Activated CD4-positive, alpha-beta memory T cell treated with anti-CD3 and anti-CD28 coated beads for 36 hours (primary cell): Measurements from ENCODE around the gene GPRC5A. TPM values are rescaled to one million over a fixed set of nuclear protein-coding genes. Genes with fewer than 3 reads are reported as not detected.

ENCODE experiments used
- CTCF ChIA-PET: fragments of 350-600 bp; sonication (Branson Sonifier 250); formaldehyde crosslinking; loops from one replicate; lab custom pipeline; 2021; ENCODE audit warnings: antibody characterized with exemption, inconsistent platforms; lab: Charles Lee
- POLR2A ChIA-PET: fragments of 350-600 bp; sonication (Branson Sonifier 250); formaldehyde crosslinking; loops from one replicate; lab custom pipeline; 2021; ENCODE audit warnings: antibody characterized with exemption; lab: Charles Lee
- DNase-seq: peaks from one replicate; pipeline ENCODE4 v3.0.0-alpha.2; 2020
- H3K27ac Mint-ChIP-seq: one replicate; pipeline ENCODE4 v1.8.0; 2021; ENCODE audit warnings: mixed read lengths
- H3K27me3 Mint-ChIP-seq: one replicate; pipeline ENCODE4 v1.8.0; 2021; ENCODE audit warnings: mixed read lengths
- H3K36me3 Mint-ChIP-seq: one replicate; pipeline ENCODE4 v1.8.0; 2021; ENCODE audit warnings: mixed read lengths
- H3K4me1 Mint-ChIP-seq: one replicate; pipeline ENCODE4 v1.8.0; 2021; ENCODE audit warnings: low read depth, mixed read lengths
- H3K4me3 Mint-ChIP-seq: one replicate; pipeline ENCODE4 v1.8.0; 2021; ENCODE audit warnings: mild to moderate bottlenecking, mixed read lengths
- H3K9me3 Mint-ChIP-seq: one replicate; pipeline ENCODE4 v1.8.0; 2021; ENCODE audit warnings: mixed read lengths
- intact Hi-C: fragments of 100-400 bp; cut with micrococcal nuclease; formaldehyde crosslinking; loops from one replicate; pipeline ENCODE4 v1.15.1; 2023
- total RNA-seq, 2 experiments: library from RNA; stranded (reverse); gene quantifications; one replicate each; pipeline ENCODE4 v1.2.3, GENCODE V29; 2021

GPRC5A gene
- total RNA-seq, 2 experiments from 2014 or later: 0.07 to 0.10 TPM

DNA sequence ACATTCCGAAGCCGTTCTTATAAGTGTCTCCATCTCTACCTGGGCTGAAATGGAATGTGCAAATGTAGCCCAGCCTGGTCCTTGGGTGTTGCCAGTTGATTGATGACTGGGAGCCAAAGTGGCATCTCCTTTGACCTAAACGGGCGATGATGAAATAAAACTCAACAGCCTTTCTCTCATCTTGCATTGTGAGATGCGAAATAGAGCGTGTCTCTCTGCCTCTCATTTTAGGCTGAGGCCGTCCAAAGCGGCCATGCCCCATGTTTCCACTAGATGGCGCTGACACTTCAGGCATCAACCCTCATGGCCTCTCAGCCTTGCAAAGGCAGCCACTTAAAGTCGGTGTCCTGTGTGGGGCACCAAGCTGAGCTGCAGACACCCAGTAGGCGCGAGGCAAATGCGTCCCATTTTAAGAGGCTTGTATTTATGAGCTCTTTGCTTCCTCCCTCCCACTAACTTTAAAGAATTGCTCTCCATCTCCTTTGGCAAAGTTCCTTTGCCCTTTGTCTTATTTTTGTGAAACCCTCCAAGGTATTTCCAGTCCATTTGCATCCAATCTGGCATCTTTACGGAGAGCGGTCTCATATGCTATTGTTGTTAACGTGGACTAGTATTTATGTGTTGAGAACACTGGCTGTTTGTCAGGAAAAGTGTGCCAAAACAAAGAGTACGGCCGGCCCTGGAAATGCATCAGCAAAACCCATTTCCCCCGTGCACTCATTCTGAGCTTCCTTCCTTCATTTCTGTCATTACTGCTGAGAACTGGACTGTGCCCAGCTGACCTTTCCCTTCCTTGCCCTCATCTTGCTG is 25.0 kb downstream of the GPRC5A start:
- H3K36me3 Mint-ChIP-seq: no peaks in the 10 kb centered on the region
- no peak overlapping the region for H3K27ac Mint-ChIP-seq
- peak; percentile 91 for DNase-seq
- H3K27me3 Mint-ChIP-seq: peaks cover 12% of the 10 kb centered on the region
- POLR2A ChIA-PET: no interaction called here
- no peaks in the 10 kb centered on the region for H3K9me3 Mint-ChIP-seq
- H3K4me1 Mint-ChIP-seq: peaks cover 9% of the 10 kb centered on the region
- CTCF ChIA-PET: interaction anchor here (0.5 to 4.3 kb wide), 45 partner anchors 10 to 1251 kb away, joined by 3 to 68 read pairs (median 4); partner anchors contain the start of gene FAM234B
- H3K4me3 Mint-ChIP-seq: no peak overlapping the region
- intact Hi-C loops: loop anchor here (1.0 to 5.0 kb wide), 6 partner anchors 67 to 318 kb away; partner anchors contain the start of gene HEBP1

GRCh38 chr12:12917517-12917916 is 26.2 kb downstream of the GPRC5A start:
- H3K4me1 Mint-ChIP-seq: peaks cover 9% of the 10 kb centered on the region
- no peak for DNase-seq
- peaks cover 14% of the 10 kb centered on the region for H3K27me3 Mint-ChIP-seq
- H3K36me3 Mint-ChIP-seq: no peaks in the 10 kb centered on the region
- no peaks in the 10 kb centered on the region for H3K9me3 Mint-ChIP-seq
- intact Hi-C loops: loop anchor here (5.0 kb wide), 1 partner anchor 85 kb away; the partner anchor contains the start of gene HEBP1
- ChIA-PET POLR2A (no interaction called here), CTCF (interaction anchor here (0.7 to 4.3 kb wide), 11 partner anchors 16 to 1250 kb away, joined by 3 to 68 read pairs (median 7); no protein-coding TSS in a partner anchor)
- no peak overlapping the region for H3K4me3 Mint-ChIP-seq
- no peak overlapping the region for H3K27ac Mint-ChIP-seq

DNA sequence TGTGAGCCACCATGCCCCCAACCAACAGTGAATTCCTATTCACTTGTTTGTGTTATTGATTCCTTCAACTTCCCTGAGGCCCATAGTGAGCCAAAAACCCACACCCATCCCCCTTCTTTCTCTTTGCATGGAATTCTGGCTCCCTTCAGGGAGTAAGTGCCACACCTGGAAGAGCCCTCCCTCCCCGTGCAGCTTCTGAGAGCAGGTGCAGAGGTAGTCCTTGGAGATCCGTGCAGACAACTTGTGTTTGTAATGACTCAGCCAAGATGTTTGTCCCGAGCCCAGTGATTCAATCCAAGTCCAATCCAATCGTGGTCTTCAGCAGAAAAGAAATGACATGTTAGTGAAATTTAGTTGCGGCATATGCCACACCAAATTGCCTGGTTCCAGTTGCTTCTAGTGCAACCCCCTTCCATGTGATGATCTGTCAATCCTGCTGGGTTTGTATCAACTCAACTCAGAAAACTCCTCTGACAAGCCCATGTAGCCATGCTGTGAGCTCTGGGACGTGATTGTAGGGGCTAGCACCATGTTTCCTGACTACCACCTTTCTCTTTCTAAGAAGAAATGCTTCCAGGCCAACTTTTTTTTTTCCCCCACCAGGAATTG is 27.5 kb downstream of the GPRC5A start:
- DNase-seq: no peak
- CTCF ChIA-PET: interaction anchor here (0.6 to 1.1 kb wide), 4 partner anchors 48 to 293 kb away, joined by 3 to 7 read pairs (median 3); no protein-coding TSS in a partner anchor
- intact Hi-C loops: loop anchor here (5.0 kb wide), 1 partner anchor 83 kb away; the partner anchor contains the start of gene HEBP1

DNA sequence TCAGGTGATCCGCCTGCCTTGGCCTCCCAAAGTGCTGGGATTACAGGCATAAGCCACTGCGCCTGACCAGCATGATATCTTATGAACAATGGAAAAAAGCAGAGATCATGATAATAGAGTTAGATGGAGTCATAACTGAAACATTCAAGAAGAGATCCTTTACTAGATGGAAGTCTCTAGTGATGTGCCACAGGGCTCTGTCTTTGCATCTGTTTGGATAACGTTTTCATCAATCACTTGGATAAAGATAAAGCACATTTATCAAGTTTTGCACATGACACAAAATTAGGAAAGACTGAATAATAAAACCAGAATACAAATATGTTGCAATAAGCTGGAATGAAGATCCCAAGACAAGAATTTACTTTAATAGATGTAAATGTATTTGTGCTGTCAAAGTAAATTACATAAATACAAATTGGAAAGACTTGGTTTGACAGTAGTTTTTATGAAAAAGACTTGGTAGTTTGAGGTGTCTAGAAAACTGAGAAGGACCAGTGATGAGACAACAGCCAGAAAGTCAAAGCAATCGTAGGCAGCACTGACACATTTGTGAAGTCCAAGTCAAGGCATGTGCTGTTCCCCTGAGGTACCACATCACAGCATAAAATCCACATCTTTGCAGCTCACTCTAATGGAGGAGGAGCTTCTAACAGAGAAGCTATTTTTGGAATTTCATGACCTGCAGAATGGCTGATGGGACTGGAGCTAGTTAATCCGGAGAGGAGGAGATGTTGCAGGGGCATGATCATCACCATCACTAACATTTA is 28.5 kb downstream of the GPRC5A start:
- POLR2A ChIA-PET: interaction anchor here (0.6 kb wide), 1 partner anchor 14 kb away, joined by 3 read pairs; no protein-coding TSS in a partner anchor
- H3K4me3 Mint-ChIP-seq: no peak overlapping the region
- peaks cover 14% of the 10 kb centered on the region for H3K27me3 Mint-ChIP-seq
- DNase-seq: no peak
- CTCF ChIA-PET: interaction anchor here (1.5 kb wide), 1 partner anchor 62 kb away, joined by 5 read pairs; no protein-coding TSS in a partner anchor
- H3K9me3 Mint-ChIP-seq: no peaks in the 10 kb centered on the region
- no peaks in the 10 kb centered on the region for H3K36me3 Mint-ChIP-seq
- intact Hi-C loops: loop anchor here (5.0 kb wide), 1 partner anchor 82 kb away; the partner anchor contains the start of gene HEBP1
- H3K27ac Mint-ChIP-seq: no peak overlapping the region
- peaks cover 9% of the 10 kb centered on the region for H3K4me1 Mint-ChIP-seq

More for the DNA sequence above, 27.5 kb downstream of the GPRC5A start:
- no peaks in the 10 kb centered on the region for H3K36me3 Mint-ChIP-seq
- H3K4me1 Mint-ChIP-seq: peaks cover 9% of the 10 kb centered on the region
- no peaks in the 10 kb centered on the region for H3K9me3 Mint-ChIP-seq
- POLR2A ChIA-PET: no interaction called here
- no peak overlapping the region for H3K27ac Mint-ChIP-seq
- no peak overlapping the region for H3K4me3 Mint-ChIP-seq
- H3K27me3 Mint-ChIP-seq: peaks cover 14% of the 10 kb centered on the region

DNA sequence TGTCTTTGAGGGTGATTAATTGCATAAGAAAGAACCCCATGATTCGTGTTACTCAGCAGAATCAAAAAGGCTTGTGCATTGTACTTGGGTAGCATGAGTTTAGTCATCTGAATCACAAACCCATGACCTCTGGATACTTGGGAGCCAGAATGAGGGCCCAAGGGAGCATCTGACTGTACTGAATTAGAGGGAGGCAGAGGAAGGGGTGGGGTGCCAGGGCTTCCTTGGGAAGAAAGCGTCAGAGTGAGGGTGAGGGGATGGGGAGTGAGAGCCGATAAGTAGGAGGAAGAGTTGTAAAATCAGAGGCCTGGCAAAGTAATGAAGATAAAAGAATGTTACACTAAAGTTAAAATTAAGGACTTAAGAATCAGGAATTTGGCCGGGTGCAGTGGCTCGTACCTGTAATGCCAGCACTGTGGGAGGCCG is 30.8 kb downstream of the GPRC5A start:
- ChIA-PET CTCF (no interaction called here), POLR2A (no interaction called here)
- Mint-ChIP-seq H3K36me3 (no peaks in the 10 kb centered on the region), H3K27me3 (peaks cover 9% of the 10 kb centered on the region), H3K27ac (no peak overlapping the region), H3K4me1 (no peaks in the 10 kb centered on the region), H3K9me3 (no peaks in the 10 kb centered on the region), H3K4me3 (no peak overlapping the region)
- intact Hi-C loops: no loop called here
- DNase-seq: no peak

DNA sequence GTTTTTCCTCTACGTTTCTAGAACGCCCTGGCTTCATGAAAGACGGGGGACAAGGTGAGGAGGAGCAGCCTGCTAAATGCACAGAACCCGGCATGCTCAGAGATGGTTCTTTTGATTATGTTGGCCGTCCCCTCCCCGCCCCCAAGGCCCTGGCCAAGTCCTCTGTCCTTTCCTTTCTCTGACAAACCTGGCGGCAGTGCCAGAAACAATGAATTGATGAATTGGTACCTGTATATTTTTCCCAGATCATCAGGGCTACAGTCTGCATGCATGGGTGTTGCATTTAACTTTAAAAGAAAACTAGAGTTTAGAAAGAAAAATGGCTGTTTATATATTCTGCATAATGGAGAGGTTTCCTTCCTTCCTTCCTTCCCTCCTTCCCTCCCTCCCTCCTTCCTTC is 31.6 kb downstream of the GPRC5A start:
- Mint-ChIP-seq H3K4me3 (no peak overlapping the region), H3K4me1 (no peaks in the 10 kb centered on the region), H3K27me3 (peaks cover 5% of the 10 kb centered on the region), H3K27ac (no peak overlapping the region), H3K9me3 (no peaks in the 10 kb centered on the region), H3K36me3 (no peaks in the 10 kb centered on the region)
- intact Hi-C loops: no loop called here
- CTCF ChIA-PET: no interaction called here
- POLR2A ChIA-PET: no interaction called here
- no peak for DNase-seq

DNA sequence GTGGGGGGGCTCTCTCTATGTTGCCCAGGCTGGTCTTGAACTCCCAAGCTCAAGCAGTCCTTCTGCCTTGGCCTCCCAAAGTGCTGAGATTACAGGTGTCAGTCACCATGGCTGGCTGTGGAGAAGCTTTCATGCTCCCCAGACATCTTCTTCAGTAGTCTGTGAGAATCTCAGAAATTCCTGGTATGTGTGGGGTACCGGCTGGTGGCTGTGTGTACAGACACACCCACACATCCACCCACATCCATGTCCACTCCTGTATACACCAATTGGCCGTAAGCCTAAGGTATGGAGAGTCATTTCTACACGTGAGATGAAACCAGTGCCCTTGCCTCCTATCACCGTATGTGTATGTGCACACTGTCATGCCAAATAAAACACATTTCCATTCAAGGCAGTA is 32.8 kb downstream of the GPRC5A start:
- ChIA-PET CTCF (no interaction called here), POLR2A (no interaction called here)
- H3K36me3 Mint-ChIP-seq: no peaks in the 10 kb centered on the region
- no peak overlapping the region for H3K27ac Mint-ChIP-seq
- intact Hi-C loops: no loop called here
- H3K9me3 Mint-ChIP-seq: no peaks in the 10 kb centered on the region
- no peak overlapping the region for H3K4me3 Mint-ChIP-seq
- no peak for DNase-seq
- peaks cover 3% of the 10 kb centered on the region for H3K27me3 Mint-ChIP-seq
- H3K4me1 Mint-ChIP-seq: no peaks in the 10 kb centered on the region

GRCh38 chr12:12925388-12925787 is 34.0 kb downstream of the GPRC5A start:
- H3K36me3 Mint-ChIP-seq: no peaks in the 10 kb centered on the region
- peaks cover 3% of the 10 kb centered on the region for H3K27me3 Mint-ChIP-seq
- H3K9me3 Mint-ChIP-seq: no peaks in the 10 kb centered on the region
- DNase-seq: no peak
- intact Hi-C loops: no loop called here
- H3K4me3 Mint-ChIP-seq: no peak overlapping the region
- ChIA-PET POLR2A (no interaction called here), CTCF (no interaction called here)
- no peak overlapping the region for H3K27ac Mint-ChIP-seq
- no peaks in the 10 kb centered on the region for H3K4me1 Mint-ChIP-seq

DNA sequence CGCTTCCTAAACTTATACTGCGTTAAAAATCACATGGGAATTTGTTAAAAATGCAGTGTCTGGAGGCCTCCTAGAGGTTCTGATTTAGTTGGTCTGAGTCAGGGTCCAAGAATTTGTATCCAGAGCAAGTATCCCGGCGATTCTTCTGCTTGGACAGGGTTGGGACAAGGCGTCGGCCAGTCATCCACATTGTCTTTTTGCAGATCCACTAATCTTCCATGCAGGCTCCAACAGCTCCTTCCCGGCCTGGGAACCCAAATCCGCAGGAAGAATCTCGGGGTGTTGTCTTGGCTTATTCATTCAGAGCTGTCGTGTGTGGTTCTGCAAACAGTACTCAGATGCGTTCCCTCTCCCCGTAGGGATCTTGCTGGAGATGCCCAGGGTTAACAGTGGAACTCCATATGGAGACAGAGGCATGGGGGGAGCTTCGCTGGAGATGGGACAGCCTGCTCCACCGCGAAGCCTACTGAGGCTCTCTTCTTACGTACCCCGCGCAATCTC is 35.3 kb downstream of the GPRC5A start:
- DNase-seq: no peak
- no peaks in the 10 kb centered on the region for H3K9me3 Mint-ChIP-seq
- no peaks in the 10 kb centered on the region for H3K36me3 Mint-ChIP-seq
- POLR2A ChIA-PET: no interaction called here
- H3K4me1 Mint-ChIP-seq: no peaks in the 10 kb centered on the region
- no peak overlapping the region for H3K4me3 Mint-ChIP-seq
- H3K27me3 Mint-ChIP-seq: peaks cover 3% of the 10 kb centered on the region
- no peak overlapping the region for H3K27ac Mint-ChIP-seq
- CTCF ChIA-PET: interaction anchor here (1.2 kb wide), 1 partner anchor 11 kb away, joined by 4 read pairs; no protein-coding TSS in a partner anchor
- intact Hi-C loops: no loop called here

GRCh38 chr12:12927211-12928079 is 36.1 kb downstream of the GPRC5A start:
- H3K4me3 Mint-ChIP-seq: peak overlapping the region; percentile 52
- peak; percentile 58 for DNase-seq
- peaks cover 2% of the 10 kb centered on the region for H3K27me3 Mint-ChIP-seq
- no peak overlapping the region for H3K27ac Mint-ChIP-seq
- no peaks in the 10 kb centered on the region for H3K9me3 Mint-ChIP-seq
- no peaks in the 10 kb centered on the region for H3K4me1 Mint-ChIP-seq
- intact Hi-C loops: no loop called here
- H3K36me3 Mint-ChIP-seq: no peaks in the 10 kb centered on the region
- CTCF ChIA-PET: interaction anchor here (1.2 kb wide), 1 partner anchor 11 kb away, joined by 4 read pairs; no protein-coding TSS in a partner anchor
- POLR2A ChIA-PET: no interaction called here

GRCh38 chr12:12929696-12930095 is 38.3 kb downstream of the GPRC5A start:
- CTCF ChIA-PET: no interaction called here

More at GRCh38 chr12:12929696-12930095, 38.3 kb downstream of the GPRC5A start:
- Mint-ChIP-seq H3K36me3 (no peaks in the 10 kb centered on the region), H3K27me3 (peaks cover 6% of the 10 kb centered on the region), H3K4me1 (no peaks in the 10 kb centered on the region), H3K9me3 (no peaks in the 10 kb centered on the region), H3K27ac (no peak overlapping the region), H3K4me3 (no peak overlapping the region)
- no peak for DNase-seq
- POLR2A ChIA-PET: no interaction called here
- intact Hi-C loops: no loop called here
